Neural cell (in vitro differentiated cells): ENCODE results near the gene PROK2.

Experiments used
- EP300 ChIP-seq: fragments of 450-650 bp; conservative IDR thresholded peaks from 2 replicates; pipeline ENCODE4 v1.6.1; 2014; ENCODE audit warnings: antibody characterized with exemption, mild to moderate bottlenecking, moderate library complexity; ENCODE audit not compliant: poor library complexity, severe bottlenecking
- POLR2AphosphoS5 ChIP-seq: IDR thresholded peaks from 2 replicates; pipeline ENCODE4 v1.6.1; 2012
- TAF1 ChIP-seq: IDR thresholded peaks from 2 replicates; pipeline ENCODE4 v1.6.1; 2012; ENCODE audit warnings: low read depth
- TF ChIP-seq, protein P1 (sequence below): fragments of 450-650 bp; IDR thresholded peaks from 2 replicates; pipeline ENCODE4 v1.5.1; 2014; ENCODE audit warnings: antibody characterized with exemption, mild to moderate bottlenecking, moderate library complexity; ENCODE audit not compliant: poor library complexity, severe bottlenecking
- TF ChIP-seq, protein P2 (sequence below): IDR thresholded peaks from 2 replicates; pipeline ENCODE4 v1.6.1; 2012; ENCODE audit warnings: borderline replicate concordance

DNA sequence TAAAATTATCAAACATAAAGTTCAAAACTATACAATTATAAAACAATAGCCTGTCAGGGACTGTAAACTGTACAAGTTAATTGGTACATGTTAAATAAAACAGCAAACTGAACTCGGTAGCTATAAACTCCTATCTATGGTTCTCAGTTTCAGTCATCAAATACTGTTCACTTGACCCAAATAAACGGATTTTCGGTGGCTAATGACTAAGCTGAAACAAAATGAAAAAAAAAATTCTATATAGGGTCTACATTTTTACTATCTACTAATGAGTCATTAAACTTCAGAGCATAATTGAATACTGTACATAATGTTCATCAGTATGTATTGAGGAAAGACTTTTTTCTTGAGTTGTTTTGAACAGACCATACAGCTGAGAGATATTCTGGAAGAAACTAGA lies 6.6 kb downstream of the PROK2 start:
- no peak for TF ChIP-seq POLR2AphosphoS5
- no peak for TF ChIP-seq EP300
- no peak for TF ChIP-seq TAF1
- TF ChIP-seq, protein P1, sequence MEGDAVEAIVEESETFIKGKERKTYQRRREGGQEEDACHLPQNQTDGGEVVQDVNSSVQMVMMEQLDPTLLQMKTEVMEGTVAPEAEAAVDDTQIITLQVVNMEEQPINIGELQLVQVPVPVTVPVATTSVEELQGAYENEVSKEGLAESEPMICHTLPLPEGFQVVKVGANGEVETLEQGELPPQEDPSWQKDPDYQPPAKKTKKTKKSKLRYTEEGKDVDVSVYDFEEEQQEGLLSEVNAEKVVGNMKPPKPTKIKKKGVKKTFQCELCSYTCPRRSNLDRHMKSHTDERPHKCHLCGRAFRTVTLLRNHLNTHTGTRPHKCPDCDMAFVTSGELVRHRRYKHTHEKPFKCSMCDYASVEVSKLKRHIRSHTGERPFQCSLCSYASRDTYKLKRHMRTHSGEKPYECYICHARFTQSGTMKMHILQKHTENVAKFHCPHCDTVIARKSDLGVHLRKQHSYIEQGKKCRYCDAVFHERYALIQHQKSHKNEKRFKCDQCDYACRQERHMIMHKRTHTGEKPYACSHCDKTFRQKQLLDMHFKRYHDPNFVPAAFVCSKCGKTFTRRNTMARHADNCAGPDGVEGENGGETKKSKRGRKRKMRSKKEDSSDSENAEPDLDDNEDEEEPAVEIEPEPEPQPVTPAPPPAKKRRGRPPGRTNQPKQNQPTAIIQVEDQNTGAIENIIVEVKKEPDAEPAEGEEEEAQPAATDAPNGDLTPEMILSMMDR, result no peak
- TF ChIP-seq, protein P2, sequence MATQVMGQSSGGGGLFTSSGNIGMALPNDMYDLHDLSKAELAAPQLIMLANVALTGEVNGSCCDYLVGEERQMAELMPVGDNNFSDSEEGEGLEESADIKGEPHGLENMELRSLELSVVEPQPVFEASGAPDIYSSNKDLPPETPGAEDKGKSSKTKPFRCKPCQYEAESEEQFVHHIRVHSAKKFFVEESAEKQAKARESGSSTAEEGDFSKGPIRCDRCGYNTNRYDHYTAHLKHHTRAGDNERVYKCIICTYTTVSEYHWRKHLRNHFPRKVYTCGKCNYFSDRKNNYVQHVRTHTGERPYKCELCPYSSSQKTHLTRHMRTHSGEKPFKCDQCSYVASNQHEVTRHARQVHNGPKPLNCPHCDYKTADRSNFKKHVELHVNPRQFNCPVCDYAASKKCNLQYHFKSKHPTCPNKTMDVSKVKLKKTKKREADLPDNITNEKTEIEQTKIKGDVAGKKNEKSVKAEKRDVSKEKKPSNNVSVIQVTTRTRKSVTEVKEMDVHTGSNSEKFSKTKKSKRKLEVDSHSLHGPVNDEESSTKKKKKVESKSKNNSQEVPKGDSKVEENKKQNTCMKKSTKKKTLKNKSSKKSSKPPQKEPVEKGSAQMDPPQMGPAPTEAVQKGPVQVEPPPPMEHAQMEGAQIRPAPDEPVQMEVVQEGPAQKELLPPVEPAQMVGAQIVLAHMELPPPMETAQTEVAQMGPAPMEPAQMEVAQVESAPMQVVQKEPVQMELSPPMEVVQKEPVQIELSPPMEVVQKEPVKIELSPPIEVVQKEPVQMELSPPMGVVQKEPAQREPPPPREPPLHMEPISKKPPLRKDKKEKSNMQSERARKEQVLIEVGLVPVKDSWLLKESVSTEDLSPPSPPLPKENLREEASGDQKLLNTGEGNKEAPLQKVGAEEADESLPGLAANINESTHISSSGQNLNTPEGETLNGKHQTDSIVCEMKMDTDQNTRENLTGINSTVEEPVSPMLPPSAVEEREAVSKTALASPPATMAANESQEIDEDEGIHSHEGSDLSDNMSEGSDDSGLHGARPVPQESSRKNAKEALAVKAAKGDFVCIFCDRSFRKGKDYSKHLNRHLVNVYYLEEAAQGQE, result no peak
